HG03108 (cell line): ENCODE measurements around the gene RANBP17.
"Not testable (repeated sequence)": the region's sequence is repeated elsewhere in the genome, so short reads cannot be mapped to it uniquely, and the experiment has no call there.

Experiments used
- ATAC-seq: cut with Tn5 transposase; IDR thresholded peaks from one replicate; pipeline ENCODE4 v1.9.1; 2021; ENCODE audit warnings: moderate library complexity; ENCODE audit not compliant: unreplicated experiment

RANBP17 gene

GRCh38 chr5:170861917-170862766, at the start of gene RANBP17:
TSS of gene RANBP17 (plus strand) at chr5:170862018.
- ATAC-seq = no peak

- ATAC-seq = no peak
These were observed 48.6 kb upstream of the RANBP17 start for GRCh38 chr5:170813231-170813630.

DNA sequence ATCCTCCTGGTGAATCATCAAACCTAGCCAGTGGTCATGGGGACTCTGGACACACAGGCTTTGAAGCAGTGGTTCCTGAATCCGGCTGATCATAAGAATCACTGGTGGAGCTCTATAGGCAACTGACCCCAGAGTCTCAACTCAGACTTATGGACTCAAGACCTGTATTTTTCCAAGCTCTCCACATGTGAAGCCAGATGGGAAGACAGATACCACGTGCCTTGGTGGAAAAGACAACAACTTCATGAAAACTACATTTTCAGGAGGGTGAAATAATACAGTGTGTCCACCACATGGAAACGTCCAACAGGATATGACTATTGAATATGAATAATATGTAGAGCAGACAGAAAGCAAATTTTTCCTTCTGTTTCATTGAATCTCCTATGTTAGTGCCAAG, 44.6 kb upstream of the RANBP17 start:
- no peak for ATAC-seq

- no peak for ATAC-seq
These were observed 43.6 kb upstream of the RANBP17 start for GRCh38 chr5:170818232-170818631.

DNA sequence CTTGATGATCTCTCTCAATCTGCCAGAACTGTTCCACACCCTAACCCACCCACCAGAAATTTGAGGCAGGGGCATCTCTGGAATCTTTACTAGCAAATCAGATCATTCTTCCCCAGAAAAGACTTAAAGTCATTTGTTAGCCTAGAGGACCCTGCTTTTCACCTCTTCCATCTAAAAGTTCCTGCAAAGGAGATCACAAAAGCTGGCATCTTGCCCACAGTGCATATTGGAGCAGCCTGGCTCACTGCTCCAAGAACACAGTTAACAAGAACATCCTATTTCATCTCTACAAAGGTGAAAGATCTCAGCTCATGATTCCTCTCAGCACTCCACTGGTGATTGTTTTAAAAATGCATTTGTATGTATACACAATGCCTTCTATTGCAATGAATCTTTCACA, 42.0 kb upstream of the RANBP17 start:
- ATAC-seq = no peak

DNA sequence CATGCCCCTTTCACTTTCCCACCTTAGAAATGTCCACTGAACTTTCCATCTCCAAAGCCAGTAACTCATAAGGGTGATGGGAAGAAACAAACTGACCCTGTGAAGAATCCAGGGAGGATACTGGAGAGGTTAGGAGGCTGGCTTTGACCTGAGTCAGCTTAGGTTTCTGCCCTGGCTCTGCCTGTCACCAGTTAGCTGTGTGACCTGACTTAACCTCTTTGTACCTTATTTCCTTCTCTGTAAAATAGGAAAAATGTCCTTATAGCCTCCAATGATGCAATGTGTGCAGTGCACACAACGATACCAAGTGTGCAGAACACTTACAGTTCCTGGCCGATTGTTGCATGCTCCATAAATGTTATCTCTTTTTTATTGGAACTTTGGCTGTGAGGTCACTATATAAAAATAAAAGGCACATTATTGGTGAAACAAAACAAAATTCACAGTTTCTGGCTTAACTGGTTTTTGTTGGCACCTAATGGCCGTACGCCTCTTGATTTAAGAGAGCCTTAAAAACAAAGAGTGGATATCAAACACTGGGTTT, 40.5 kb upstream of the RANBP17 start:
- ATAC-seq = no peak

DNA sequence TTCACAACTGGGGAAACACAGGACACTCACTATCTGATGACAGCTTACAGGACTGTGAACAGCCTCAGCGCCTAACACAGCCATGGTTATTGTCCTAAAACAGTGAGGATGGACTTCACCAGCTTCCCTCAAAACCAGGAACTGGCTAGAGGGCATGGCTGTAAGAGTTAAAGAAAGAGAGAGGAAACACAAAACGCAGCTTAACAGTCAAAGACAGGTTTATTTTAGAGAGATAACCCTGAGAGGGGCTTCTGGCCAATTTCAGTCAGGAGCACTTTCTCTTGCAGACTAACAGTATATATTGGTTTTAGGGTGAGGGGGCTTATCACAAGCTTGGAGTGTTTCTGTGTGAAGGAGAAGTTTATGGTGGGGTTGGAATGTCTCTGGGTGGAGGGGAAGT, 35.7 kb upstream of the RANBP17 start:
- ATAC-seq = no peak

DNA sequence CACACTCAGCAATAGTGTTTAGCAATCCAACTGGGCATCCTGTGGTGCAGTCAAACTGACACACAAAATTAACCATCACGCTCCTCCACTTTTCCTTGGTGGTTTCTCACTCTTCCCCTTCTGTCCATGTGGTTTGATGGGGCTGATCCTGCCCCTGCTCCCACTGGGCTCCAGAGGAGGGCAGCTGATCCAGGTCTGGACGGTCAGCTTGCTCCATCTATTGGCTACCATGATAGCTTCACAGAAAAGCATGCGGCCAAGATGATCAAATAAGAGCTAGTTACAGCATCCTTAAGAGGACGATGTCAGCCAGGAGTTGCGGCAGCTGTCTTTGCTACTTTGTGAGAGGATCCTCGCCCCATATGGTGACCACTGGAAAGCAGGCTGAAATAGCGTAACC, 29.6 kb upstream of the RANBP17 start:
- no peak for ATAC-seq

DNA sequence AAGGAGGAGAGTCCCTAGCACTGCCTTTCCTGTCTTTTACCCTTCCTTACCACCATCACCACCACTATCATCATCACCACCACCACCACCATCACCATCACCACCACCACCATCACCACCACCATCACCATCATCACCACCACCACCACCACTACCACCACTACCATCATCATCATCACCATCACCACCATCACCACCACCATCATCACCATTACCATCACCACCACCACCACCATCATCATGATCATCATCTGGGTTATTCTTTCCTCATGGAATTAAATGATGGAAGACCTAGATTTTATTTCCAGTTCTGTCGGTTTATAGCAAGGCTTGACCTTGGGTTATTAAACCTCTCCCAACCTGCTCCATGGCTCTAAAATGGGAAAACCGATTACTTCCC, 27.8 kb upstream of the RANBP17 start:
- ATAC-seq = not testable (repeated sequence)

GRCh38 chr5:170836226-170836625, 25.6 kb upstream of the RANBP17 start:
- no peak for ATAC-seq

- ATAC-seq = no peak
These were observed 17.9 kb upstream of the RANBP17 start for GRCh38 chr5:170843870-170844269.

- no peak for ATAC-seq
These were observed 17.2 kb upstream of the RANBP17 start for GRCh38 chr5:170844651-170845050.

- no peak for ATAC-seq
These were observed 15.4 kb upstream of the RANBP17 start for GRCh38 chr5:170846416-170846815.

- ATAC-seq = no peak
These were observed 15.0 kb upstream of the RANBP17 start for GRCh38 chr5:170846846-170847245.

DNA sequence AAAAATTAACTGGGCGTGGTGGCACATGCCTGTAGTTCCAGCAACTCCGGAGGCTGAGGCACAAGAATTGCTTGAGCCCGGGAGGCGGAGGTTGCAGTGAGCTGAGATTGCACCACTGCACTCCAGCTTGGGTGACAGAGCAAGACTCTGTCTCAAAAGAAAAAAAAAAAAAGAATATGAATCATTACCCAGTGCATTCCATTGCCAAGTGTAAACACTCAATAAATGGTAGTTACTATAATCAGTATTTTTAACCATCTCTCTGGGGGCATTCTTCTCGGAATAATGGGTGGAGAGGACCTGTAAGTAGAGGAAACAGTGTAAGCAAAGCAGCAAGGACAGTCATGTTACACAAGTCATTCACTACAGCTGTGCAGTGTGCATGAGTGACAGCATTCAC, 13.8 kb upstream of the RANBP17 start:
- no peak for ATAC-seq

DNA sequence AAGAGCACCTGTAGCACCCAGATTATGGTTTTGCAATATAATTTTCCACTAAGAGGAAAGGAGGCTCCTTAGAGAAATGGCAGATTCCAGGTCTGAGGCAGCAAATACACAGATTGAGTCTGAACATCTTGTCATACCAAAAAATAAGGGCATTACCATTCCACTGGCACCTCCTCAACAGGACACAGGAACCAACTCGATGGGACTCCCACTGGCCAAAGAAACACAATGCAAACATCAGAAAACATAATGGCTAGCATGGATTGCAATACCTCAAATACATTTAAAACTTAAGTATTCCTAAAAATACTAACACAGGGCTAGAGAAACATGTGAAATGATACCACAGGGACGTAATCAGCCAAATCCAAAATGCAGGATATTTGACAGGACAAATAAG, 12.4 kb upstream of the RANBP17 start:
- ATAC-seq = no peak

GRCh38 chr5:170854566-170854965, 7.3 kb upstream of the RANBP17 start:
- no peak for ATAC-seq

DNA sequence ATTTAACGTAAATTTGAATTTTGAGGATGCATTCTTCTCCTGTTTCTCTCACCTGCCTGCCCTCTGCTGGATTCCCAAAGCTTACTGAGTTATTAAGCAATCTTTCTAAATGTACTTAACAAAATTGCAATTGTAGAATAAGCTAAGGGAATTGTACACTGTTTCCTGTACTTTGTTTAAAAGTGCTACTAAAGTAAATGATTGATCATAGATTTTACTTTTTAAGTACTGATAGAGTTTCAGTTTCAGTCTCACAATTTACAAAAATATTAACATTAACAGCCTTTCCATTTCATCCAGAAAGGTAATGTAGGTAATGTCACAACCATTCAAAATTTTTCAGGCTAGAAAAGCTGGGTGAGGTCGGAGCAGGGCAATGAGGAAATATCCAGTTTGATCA, 4.8 kb upstream of the RANBP17 start:
- no peak for ATAC-seq

DNA sequence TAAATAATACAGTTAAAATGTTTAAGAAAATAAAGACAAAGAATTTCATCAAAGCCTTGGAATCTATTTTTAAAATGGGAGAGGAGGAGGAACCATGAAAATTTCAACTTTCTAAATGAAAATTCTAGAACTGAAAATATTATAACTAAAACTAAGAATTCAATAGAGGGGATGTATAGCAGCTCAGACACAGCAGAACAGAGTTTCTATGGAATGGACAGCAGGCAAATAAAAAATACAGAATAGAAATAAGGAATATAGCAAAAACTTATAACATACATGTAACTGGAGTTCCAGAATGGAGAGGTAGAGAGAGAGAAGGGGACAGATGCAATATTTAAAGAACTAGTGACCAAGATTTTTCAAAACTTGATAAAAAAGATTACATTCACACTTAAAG, 1.4 kb upstream of the RANBP17 start:
- no peak for ATAC-seq

GRCh38 chr5:170860818-170861666, 776 bp upstream of the RANBP17 start:
- no peak for ATAC-seq

DNA sequence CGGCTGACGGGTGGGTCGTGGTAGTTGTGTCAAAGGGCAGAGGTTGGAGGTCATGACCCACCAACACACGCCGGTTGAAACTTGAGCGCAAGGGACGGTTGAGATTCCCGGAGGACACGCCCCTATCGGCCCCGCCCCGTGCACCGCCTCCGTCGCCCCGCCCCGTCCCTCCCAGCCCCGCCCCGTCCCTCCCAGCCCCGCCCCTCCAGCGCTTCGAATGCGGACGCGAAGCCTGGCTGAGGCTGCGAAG, 226 bp upstream of the RANBP17 start:
- ATAC-seq = no peak

DNA sequence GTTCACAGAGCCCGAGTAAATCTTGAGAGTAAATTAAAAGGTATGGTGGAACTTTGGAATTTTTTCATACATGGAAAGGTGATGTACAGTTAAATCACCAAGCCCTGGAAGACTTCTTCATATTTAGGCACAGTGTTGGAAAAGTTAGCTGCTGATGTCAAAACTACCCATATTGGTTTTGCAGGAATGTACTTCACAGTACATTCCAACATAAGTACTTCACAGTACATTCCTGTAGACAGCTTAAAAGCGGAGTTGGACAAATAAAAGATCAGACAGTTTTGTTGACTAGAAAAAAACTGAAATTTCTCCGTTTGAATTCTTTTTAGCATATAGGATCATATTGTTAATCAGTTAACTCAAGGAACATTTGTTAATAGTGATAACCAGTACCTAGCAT, 1.8 kb downstream of the RANBP17 start:
- no peak for ATAC-seq
